ENCODE data around the gene SMAD2. TPM values are rescaled to one million over a fixed set of nuclear protein-coding genes. Genes with fewer than 3 reads are reported as not detected.

The SMAD2 gene
- total RNA-seq, 1 donor from 2014 or later, result 40.1 TPM

DNA sequence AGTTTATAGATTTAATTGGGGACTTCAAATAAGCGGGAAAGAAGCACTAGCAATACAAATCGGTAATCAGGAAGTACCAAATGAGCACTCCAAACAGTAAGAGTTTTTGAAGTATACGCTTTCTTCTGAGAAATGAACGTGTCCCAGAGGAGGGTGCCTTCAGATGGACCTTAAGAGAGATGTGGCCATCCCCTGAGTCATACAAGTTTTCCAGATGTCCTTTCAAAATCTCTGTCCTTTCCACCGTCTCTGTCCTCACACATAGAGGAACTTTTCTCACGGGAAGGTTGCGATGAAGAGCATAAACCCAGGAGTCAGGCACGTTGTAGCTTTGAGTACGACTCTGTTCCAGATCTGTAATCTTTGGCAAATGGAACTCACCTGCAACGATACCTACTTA is 1.7 kb upstream of the SMAD2 start:
- no peak for DNase-seq (ENCODE audit: low read depth in 2 of 2)

DNA sequence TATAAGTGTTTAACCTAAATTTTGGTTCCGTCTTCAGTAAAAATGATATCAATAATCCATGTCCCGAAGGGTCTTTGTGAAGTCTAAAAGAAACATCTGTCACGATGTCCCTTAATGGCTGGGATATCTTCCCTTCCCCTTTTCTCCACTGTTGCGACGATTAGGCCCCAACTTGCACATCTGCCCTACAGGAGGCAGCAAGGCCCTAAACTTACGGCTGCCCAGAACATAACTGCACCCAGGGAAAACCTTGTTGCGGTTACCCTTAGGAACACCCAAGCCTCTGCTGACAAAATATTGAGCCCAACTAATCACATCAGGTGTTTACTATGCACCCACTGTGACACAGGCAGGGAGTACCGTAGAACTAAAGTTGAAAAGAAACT is 1.3 kb upstream of the SMAD2 start:
- DNase-seq (ENCODE audit: low read depth in 2 of 2), result peak in 1 of 2 donors; percentile 9

DNA sequence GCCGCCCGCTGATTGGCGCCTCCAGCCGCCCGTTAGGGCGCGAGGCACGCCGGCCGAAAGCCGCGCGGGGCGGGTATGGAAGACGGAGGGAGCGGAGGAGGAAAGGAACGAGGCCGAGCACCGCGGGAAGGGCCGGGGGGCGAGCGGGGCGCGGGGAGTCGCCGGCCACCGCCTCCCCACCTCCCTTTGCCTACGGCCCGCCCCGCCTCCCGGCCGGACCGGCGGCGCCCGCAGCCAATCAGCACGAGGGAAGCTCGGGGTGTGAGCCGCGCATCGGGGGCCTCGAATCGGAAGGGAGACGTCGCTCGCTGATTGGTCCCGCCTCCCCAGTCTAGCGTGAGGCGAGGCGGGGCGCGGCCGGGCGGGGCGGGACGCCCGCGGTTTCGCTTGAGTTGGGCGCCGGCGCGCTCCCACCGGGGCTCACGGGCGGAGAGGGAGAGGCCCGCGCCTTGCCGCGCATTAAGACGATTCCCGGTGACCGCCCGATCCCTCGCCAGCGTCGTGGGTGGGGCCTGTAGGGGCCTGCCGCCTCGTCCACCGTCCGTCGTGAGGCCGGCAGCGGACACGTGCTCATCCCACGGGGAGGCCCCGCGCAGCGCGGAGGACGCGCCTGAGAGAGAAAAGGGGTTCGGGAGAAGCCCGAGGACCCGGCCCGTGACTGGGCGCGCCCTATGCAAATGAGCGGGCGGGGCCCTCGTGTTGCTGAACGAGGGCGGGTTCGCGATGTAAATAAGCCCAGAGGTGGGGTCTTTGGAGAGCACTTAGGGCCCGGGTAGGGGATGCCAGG is 665 bp upstream of the SMAD2 start:
- peak; percentile 97 to 98 for DNase-seq (ENCODE audit: low read depth in 2 of 2)

DNA sequence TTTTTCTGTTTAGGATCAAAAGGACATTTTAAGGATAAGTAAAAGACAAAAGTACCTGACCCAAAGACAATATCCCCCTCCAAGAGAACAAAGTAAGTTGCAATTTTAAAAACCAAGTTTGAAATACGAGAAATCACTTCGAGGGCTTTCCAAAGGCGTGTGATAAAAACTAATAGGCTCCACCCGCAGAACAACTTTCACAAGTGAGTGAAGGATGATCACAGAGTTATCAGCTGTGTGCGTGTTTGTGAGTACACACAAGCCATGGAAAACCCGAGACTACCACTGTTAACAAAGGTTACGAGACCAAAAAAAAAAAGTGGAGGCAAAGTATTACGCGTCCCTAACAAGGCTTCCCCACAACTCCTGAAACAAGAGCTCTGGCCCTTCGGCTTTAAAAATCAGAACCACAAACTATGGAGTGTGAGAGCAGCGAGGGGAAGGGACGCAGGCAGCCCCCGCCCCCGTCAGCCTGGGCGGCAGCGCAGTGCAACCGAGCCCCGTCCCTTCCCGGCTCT is 719 bp downstream of the SMAD2 start:
- peak; percentile 57 to 65 for DNase-seq (ENCODE audit: low read depth in 2 of 2)

DNA sequence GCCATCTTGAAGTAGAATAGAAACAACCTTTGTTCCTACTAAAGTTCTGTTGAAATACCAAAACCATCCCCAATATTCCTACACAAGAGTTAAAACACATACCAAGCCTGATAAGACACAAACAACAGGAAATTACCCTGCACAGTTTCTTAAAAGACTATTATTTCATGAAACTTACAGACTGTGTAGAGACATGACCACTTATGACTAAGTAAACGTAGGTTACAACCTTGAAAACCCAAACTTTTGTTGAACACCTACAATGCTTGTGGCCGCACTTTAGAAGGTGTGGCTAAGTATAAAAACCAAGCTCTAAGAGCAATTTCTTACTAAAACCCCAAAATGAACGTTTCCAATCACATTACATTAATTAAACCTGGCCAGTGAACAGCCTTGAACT is 2.0 kb downstream of the SMAD2 start:
- peak in 1 of 2 donors; percentile 36 for DNase-seq (ENCODE audit: low read depth in 2 of 2)

DNA sequence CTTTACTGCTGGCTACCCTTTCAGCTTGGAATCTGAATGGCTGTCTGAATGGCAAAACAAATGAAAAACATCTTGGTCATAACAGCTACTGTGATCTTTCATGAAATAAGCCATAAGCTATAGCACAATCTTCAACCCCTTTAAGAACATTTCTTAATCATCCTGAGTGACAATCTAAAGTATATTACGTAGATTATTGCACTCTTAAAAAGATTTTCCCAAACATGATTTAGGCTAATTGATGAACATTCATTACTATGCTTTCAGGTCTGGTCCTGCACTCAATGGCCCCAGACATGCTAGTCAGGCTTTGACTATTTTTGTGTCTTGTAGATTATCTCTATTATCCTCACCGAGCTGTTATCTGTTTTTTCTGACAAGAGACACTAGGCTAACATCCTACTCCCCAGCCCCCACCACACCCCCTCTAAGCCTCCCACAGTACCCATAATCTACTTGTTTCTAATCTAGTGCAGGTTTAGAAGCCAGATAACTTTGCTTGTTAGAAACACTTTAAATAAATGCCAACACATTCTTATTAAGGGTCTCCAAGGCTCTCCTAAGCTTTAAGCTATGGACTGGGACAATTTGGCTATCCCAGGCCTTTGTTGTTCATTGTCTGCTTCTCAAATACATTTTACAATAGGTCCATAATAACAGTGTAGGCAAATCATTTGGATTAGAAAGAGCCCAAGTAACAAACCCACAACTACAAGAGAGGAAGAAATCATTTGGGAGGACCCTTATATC is 4.2 kb downstream of the SMAD2 start:
- DNase-seq (ENCODE audit: low read depth in 2 of 2), result no peak

DNA sequence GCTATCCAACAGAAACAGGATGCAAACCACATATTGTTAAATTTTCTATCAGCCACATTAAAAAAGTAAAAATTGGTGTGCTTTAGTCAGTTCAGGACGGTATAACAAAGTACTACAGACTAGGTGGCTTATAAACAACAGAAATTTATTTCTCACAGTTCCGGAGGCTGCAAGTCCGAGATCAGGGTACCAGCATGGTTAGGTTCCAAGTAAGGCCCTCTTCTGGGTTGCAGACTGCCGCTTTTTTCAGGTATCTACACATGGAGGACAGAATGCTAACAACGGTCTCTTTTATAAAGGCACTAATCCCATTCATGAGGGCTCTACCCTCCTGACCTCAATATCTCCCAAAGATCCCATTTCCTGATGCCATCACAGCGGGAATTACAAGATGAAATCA is 10.5 kb downstream of the SMAD2 start:
- DNase-seq (ENCODE audit: low read depth in 2 of 2), result no peak

DNA sequence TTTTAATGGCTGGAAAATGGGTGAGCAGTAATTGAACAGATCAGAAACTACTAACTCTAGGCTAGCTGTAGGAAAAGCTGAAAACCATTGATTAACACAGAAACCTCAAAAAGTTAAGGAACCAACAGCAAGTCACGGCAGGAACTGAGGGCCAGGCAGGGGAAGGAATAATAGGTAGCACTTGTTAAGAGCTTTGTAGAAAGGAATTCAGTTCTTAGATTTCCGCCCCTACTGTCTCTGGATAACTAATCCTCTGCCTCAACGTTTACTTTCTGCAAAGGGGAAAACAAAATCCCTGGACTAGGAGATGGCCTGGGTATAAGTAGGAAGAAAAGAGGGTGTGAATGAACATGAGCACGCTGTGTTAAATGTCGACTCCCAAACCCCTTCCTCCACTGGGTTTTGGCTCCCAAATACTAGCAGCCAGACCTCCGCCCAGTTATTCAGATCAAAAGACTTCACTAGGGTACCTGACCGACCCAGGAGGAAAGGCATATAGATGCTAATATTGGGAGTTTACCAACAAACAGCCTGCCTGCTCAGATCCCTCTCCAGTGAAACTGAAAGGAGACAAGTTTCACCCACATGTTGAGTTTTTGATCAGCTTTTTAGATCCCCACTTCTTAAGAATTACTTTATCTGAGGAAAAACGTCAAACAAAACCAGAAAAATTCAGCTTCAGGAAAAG is 12.4 kb downstream of the SMAD2 start:
- no peak for DNase-seq (ENCODE audit: low read depth in 2 of 2)

DNA sequence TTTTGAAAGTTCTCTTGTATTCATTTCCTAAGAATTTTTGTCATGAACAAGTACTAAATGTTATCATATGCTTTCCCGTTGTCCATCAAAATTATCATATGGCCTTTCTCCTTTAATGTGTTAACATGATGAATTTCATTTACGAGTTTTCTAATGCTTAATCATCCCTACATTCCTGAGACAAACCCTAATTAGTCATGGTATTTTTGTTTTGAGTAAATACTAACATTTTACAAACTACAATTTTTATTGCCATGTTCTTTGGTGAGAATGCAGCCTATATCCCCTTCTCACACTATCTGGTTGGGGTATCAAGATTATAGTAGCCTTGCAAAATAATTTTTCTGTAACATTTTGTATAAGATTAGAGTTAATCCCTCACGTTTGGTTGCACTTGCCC is 14.5 kb downstream of the SMAD2 start:
- DNase-seq (ENCODE audit: low read depth in 2 of 2), result no peak

DNA sequence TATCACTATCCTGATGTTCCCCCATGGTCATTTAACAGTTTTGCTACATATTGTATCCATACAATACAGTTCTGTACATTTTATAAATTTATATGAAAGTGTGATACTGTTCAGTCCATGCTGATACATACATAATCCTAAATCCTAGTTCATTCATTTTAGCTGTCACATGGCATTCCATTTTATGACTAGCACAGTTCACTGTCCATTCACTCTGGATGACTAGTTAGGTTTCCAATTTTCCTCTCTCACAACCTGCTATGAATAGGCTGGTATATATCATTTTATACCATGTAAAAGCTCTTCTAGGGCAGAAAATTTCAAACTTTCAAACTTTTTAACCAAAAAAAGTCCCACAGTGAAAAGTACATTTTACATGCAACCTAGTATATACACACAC is 15.2 kb downstream of the SMAD2 start:
- DNase-seq (ENCODE audit: low read depth in 2 of 2), result no peak

DNA sequence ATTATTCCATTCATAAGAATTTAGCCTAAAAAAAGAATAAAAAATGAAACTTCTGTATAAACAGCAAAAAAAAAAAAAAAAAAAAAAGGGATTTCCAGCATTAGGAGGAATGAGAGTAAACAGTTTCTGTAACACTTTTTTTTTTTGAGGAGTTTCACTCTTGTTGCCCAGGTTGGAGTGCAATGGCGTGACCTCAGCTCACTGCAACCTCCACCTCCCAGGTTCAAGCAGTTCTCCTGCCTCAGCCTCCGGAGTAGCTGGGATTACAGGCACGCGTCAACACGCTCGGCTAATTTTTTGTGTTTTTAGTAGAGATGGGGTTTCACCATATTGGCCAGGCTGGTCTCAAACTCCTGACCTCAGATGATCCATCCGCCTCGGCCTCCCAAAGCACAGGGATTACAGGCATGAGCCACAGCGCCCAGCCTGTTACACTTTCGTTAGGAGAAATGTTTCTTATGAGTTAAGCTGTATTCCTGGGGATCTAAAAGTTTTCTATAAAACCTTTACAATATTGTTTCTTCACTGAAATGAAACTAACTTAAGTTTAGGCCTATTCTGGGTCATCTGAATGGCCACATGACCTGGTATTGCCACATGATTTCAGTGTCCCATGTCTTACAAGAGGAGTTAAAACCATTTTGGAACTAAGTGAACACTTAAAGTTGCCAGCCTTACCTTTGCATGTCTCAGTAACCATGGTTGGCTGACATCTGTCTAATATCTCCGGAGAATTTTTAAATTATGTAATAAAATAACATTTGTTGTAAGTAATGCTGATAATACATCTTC is 17.5 kb downstream of the SMAD2 start:
- no peak for DNase-seq (ENCODE audit: low read depth in 2 of 2)

DNA sequence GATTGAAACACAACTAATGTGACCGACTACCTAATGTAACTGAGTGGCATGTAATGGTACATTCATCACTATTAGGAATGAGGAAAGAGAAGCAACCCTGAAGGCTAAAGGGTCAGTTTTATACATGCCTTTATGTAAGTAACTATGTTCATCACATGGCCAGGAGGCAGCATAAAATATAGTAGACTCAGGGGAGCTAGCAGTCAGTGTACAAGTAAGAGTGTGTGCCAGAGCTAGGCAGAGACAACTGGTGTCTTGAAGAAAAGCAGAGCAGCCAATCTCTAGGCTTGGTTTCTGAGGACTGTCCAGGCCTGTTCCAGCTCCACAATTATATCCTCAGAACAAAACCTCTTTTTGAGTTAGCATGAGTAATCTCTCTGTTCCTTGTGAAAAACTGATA is 18.1 kb downstream of the SMAD2 start:
- DNase-seq (ENCODE audit: low read depth in 2 of 2), result no peak

DNA sequence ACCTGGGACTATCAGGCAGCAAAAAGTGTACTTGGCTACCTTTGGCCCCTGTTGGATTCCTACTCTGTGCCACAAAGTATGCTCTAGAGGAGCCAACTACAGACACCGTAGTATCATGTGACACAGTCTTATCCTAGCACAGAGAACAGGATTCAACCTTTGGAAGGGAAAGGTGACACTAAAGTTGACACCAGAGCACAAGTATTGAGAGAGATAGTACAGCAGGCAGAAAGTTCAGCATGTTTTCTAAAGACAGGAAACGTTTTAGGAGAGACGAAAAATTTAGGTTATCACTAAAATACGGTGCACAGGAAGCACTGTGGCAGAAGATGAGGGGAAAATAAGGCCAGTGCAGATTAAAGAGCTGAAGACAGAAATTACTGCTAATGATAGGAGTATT is 18.6 kb downstream of the SMAD2 start:
- peak in 1 of 2 donors; percentile 30 for DNase-seq (ENCODE audit: low read depth in 2 of 2)

DNA sequence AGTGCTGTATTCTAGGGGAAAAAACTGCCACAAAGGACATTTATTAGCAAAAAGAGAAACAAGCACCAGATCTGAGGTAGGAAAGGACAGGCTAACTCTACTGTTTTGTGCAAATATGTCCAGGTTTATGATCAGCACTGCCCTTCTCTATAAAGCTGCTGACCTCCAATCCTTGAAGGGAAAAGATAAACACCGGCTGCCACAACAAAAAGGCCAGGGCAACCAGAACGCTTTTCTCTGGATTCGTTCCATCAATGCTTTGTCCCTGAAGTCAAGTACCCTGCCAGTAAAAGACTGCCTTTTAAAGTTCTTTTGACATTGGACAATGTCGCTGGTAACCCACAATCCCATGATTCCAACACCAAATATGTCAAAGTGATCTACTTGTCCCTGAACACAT is 21.0 kb downstream of the SMAD2 start:
- no peak for DNase-seq (ENCODE audit: low read depth in 2 of 2)

DNA sequence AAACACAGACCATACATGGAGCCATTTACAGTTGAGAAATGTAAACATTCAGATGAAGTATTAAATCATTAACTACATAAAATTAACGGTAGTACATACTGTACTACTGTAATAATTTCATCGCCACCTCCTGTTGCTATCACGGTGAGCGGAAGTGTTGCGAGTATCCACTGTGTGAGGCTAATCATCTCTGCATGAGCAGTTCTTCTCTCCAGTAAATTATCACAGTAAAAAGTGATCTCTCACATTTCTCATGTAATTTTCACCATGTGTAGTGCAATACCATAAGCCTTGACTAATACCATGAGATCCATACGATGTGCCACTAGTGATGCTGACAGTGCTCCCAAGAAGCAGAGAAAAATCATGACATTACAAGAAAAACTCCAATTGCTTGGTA is 21.9 kb downstream of the SMAD2 start:
- DNase-seq (ENCODE audit: low read depth in 2 of 2), result no peak

DNA sequence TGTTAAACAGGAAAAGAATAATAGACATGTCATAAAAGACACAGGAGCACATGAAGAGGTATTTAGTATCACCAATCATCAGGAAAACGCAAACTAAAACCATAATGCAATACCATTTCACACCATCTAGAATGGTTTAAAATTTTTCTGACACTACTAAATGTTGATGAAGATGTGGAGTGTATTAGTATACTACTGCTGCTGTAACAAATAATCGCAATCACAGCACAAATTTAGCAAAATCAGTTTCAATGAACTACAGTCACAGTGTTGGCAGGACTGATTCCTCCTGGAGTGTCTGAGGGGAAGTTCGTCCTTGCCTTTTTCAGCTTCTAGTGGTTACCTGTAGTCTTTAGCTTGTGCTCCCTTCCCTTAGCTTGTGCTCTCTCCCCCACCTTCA is 24.1 kb downstream of the SMAD2 start:
- no peak for DNase-seq (ENCODE audit: low read depth in 2 of 2)

DNA sequence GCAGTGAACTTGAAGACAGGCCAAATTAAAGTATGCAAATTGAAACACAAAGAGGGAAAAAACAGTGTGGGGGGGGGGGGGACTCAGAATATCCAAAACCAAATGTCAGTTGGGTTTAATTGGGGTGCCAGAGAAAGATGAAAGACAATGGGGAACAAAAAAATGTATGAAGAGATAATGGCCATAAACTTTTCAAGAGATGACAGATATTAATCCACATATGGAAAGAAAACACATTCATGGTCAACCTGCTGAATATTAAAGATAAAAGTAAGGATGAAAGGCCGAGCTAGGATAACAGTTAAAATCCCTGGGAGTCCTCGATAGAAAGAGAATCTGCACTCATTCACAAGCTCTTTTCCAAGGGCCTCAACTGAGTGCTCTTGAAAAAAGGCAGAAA is 26.6 kb downstream of the SMAD2 start:
- no peak for DNase-seq (ENCODE audit: low read depth in 2 of 2)

DNA sequence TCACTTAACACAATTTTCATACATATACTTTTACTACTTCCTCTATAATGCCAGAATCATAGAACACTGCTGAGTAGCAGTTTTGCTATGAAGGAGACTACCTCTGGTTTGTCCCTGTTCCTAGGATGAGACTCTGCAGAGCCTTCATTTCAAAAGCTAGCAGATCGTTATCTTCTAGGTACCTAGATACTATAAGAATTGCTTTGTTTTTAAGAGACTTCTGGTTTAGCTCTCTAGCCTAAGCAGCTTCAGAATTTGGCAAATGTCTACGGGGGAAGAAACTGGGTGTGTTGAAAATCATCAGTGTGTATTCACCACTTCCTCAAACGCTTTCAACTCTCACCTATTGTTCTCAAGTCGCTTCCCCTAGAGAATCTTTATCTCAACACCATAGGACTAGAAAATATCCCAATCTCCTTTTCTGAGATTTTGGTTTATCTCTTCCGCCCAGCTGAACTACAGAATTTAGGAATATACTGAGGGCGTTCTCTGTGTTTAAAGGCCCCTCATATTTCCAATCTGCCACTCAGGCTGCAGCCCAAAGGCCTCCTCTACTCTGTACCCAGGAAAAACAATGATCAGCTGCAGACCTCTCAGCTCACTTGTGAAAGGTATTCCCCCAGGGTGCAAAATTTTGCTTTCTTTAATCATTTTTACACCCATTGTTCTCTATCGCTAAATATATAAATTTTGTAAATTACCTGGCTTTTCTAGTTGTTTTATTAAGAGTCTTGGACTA is 28.7 kb downstream of the SMAD2 start:
- DNase-seq (ENCODE audit: low read depth in 2 of 2), result peak in 1 of 2 donors; percentile 39

DNA sequence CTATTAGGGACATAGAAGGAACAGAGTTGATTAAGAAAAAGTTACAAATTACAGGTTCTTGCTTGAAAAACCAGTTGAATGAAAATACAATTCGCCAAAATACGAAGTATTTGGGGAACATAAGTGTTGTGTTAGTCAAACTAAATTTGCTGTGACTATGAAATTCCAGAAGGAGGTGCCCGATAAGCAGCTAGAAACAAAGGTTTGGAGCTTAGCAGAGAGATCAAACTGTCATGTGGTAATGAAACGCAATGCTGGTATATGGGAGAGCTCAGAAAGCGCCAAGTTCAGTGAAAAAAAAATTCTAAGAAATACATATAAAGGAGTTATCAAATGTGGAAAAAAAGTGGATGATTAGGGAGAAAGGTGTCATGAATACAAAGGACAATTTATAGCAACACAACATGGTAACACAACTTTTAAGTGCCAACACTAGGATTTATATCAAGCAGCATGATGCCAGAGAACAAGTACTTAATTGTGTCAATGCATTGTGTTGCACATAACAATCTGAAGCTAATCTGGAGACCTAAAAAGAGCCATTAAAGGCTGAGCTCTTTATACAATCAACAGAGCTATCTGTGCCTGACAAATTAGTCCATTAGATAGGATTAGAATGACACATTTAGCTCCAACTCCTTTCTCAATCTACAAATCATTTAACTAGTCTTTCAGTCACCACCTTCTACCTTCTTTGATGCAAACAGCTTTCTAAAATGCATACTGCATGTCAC is 31.2 kb downstream of the SMAD2 start:
- peak in 1 of 2 donors; percentile 12 for DNase-seq (ENCODE audit: low read depth in 2 of 2)

DNA sequence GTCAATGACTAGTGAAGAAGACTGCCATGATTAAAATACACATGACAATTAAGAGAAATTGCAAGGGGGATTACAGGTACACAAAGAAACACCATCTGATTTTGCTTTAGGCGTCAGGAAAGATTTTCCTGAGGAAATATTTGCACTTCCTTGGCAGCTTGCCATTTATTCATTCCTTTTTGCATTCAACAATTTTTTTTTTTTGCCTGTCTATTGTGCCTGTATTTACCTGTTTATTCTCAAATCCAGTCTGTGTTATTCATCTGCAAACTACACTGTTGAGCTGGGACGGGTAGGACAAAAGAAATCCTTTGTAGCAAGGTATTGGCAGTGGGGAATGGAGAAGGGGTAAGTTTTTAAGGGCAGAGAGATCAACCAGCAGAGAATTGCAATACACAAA is 31.8 kb downstream of the SMAD2 start:
- DNase-seq (ENCODE audit: low read depth in 2 of 2), result peak in 1 of 2 donors; percentile 63
